Epithelial cell of proximal tubule (primary cell): ENCODE data around the gene FAM20C. TPM values are rescaled to one million over a fixed set of nuclear protein-coding genes. Genes with fewer than 3 reads are reported as not detected.
A peak's percentile ranks its signal among the peaks of the same experiment; 100 is the strongest.

Source experiments
- DNase-seq: peaks from one replicate; pipeline ENCODE4 v3.0.0-alpha.2; 2011; ENCODE audit warnings: low read depth
- H3K4me3 ChIP-seq: 2 replicates; pipeline ENCODE4 v1.5.1; 2011; ENCODE audit warnings: low read depth, mild to moderate bottlenecking, low read length
- total RNA-seq: library from RNA; depleted of rRNA; stranded (reverse); fragments of >200 nt; gene quantifications from 2 replicates; pipeline ENCODE4 v1.2.3, GENCODE V29; 2015
- TF ChIP-seq, protein P1 (sequence below): conservative IDR thresholded peaks from 2 replicates; pipeline ENCODE4 v1.5.1; 2012; ENCODE audit warnings: low read depth, mild to moderate bottlenecking, low read length

FAM20C gene
- total RNA-seq, 1 donor from 2014 or later: 84.2 TPM

GRCh38 chr7:288671-289101 is 96.3 kb downstream of the FAM20C start:
- no peak overlapping the region for H3K4me3 ChIP-seq
- DNase-seq: no peak
- TF ChIP-seq, protein P1, sequence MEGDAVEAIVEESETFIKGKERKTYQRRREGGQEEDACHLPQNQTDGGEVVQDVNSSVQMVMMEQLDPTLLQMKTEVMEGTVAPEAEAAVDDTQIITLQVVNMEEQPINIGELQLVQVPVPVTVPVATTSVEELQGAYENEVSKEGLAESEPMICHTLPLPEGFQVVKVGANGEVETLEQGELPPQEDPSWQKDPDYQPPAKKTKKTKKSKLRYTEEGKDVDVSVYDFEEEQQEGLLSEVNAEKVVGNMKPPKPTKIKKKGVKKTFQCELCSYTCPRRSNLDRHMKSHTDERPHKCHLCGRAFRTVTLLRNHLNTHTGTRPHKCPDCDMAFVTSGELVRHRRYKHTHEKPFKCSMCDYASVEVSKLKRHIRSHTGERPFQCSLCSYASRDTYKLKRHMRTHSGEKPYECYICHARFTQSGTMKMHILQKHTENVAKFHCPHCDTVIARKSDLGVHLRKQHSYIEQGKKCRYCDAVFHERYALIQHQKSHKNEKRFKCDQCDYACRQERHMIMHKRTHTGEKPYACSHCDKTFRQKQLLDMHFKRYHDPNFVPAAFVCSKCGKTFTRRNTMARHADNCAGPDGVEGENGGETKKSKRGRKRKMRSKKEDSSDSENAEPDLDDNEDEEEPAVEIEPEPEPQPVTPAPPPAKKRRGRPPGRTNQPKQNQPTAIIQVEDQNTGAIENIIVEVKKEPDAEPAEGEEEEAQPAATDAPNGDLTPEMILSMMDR: no peak

- TF ChIP-seq, protein P1: no peak
- no peak for DNase-seq
- no peak overlapping the region for H3K4me3 ChIP-seq
Observed at GRCh38 chr7:289209-289755, 96.9 kb downstream of the FAM20C start.

GRCh38 chr7:289756-290553 is 97.6 kb downstream of the FAM20C start, which contains the start of gene FOXL3:
Gene FOXL3 (plus strand): TSS chr7:290170. CDS start chr7:290170, 0 bp downstream.
- TF ChIP-seq, protein P1: no peak
- no peak within 1 kb of the TSS for H3K4me3 ChIP-seq
- DNase-seq: no peak

- DNase-seq: no peak
- TF ChIP-seq, protein P1: no peak
Observed at GRCh38 chr7:290554-291372, 98.4 kb downstream of the FAM20C start.

GRCh38 chr7:291373-292092 is 99.2 kb downstream of the FAM20C start:
- H3K4me3 ChIP-seq: no peak overlapping the region
- DNase-seq: peak; percentile 30
- TF ChIP-seq, protein P1: no peak

More at GRCh38 chr7:290554-291372, 98.4 kb downstream of the FAM20C start:
- H3K4me3 ChIP-seq: no peak overlapping the region

DNA sequence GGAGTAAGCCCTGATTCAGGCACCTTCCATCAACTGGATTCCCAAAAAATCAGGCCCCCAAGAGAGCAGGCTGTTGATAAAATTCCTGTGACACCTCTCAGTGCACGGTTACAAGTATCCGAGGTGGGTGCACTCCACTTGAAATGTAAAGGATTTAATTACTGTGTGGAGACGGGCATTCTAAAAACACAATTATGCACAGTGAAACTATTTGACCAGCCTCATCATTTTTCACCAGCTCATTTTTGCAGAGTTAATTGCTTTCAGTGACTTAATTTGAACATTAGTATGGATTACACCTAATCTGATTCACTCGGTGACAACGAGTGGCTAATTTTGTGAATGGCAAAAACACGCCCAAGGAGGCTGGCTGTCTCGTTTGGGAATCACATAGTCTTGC is 99.9 kb downstream of the FAM20C start:
- no peak for DNase-seq
- TF ChIP-seq, protein P1: no peak

More for the DNA sequence above, 99.9 kb downstream of the FAM20C start:
- H3K4me3 ChIP-seq: no peak overlapping the region
